ENCODE data around the gene HDAC6.

- TF ChIP-seq, protein P1, sequence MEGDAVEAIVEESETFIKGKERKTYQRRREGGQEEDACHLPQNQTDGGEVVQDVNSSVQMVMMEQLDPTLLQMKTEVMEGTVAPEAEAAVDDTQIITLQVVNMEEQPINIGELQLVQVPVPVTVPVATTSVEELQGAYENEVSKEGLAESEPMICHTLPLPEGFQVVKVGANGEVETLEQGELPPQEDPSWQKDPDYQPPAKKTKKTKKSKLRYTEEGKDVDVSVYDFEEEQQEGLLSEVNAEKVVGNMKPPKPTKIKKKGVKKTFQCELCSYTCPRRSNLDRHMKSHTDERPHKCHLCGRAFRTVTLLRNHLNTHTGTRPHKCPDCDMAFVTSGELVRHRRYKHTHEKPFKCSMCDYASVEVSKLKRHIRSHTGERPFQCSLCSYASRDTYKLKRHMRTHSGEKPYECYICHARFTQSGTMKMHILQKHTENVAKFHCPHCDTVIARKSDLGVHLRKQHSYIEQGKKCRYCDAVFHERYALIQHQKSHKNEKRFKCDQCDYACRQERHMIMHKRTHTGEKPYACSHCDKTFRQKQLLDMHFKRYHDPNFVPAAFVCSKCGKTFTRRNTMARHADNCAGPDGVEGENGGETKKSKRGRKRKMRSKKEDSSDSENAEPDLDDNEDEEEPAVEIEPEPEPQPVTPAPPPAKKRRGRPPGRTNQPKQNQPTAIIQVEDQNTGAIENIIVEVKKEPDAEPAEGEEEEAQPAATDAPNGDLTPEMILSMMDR (IDR thresholded peaks at IDR 0.05), result no peak
- TF ChIP-seq POLR2A (IDR thresholded peaks at IDR 0.05), result no peak
Observed at GRCh38 chrX:48864210-48864609, 62.3 kb downstream of the HDAC6 start.
